GM12878 (cell line): ENCODE measurements around the gene SUPT3H. TPM values are rescaled to one million over a fixed set of nuclear protein-coding genes. Genes with fewer than 3 reads are reported as not detected.

Experiments
- ATAC-seq: fragments of 200-7000 bp; cut with Tn5 transposase; 3 replicates; pipeline ENCODE4 v1.9.1; 2020; ENCODE audit warnings: mild to moderate bottlenecking, moderate library complexity
- BruUV-seq: library from RNA; stranded (reverse); fragments of 400-500 nt; replicated peaks from 2 replicates; lab custom pipeline; 2021; lab: Mats Ljungman, UMichigan
- CTCF ChIA-PET: fragments of 300-600 bp; sonication (Branson Sonifier 250); formaldehyde crosslinking; extraction: SDS; loops from one replicate; lab custom pipeline; 2021; ENCODE audit warnings: inconsistent platforms; lab: Yijun Ruan, JAX
- POLR2A ChIA-PET: fragments of 350-600 bp; formaldehyde crosslinking; extraction: SDS; loops from one replicate; lab custom pipeline; 2021; ENCODE audit warnings: inconsistent platforms; lab: Charles Lee
- RAD21 ChIA-PET: fragments of 300-600 bp; sonication (Branson Sonifier 250); formaldehyde crosslinking; loops from one replicate; lab custom pipeline; 2023; ENCODE audit warnings: antibody characterized with exemption; ENCODE audit not compliant: unreplicated experiment; lab: Charles Lee
- SMC1A ChIA-PET: fragments of 300-600 bp; sonication (Branson Sonifier 250); formaldehyde crosslinking; loops from one replicate; lab custom pipeline; 2023; ENCODE audit not compliant: unreplicated experiment, uncharacterized antibody; lab: Charles Lee
- DNase-seq: peaks from one replicate; pipeline ENCODE4 v3.0.0-alpha.2; 2011; ENCODE audit warnings: low read depth, low spot score
- FAIRE-seq: peaks from 3 replicates; lab custom pipeline; 2011; peaks lifted over from hg19 to GRCh38; lab: Jason Lieb, UNC
- H2AFZ ChIP-seq: 2 replicates; pipeline ENCODE4 v1.6.0; 2011; ENCODE audit warnings: low read depth, low read length, control low read depth; ENCODE audit not compliant: control insufficient read depth
- H3K27ac ChIP-seq: 2 replicates; pipeline ENCODE4 v1.5.1; 2011; ENCODE audit warnings: control low read depth; ENCODE audit not compliant: control insufficient read depth, insufficient read depth
- H3K27me3 ChIP-seq, 2 experiments: replicated peaks in 1 of 2; 2 replicates each; pipeline versions ENCODE4 v1.6.0 to v1.6.1; 2011; ENCODE audit warnings: low read length in 1 of 2; ENCODE audit not compliant: control insufficient read depth in 2 of 2, insufficient read depth in 2 of 2
- H3K36me3 ChIP-seq, 2 experiments: 2 replicates each; pipeline ENCODE4 v1.5.1; 2011; ENCODE audit warnings: low read length in 1 of 2; ENCODE audit not compliant: control insufficient read depth in 2 of 2, insufficient read depth in 2 of 2
- H3K4me1 ChIP-seq: 2 replicates; pipeline ENCODE4 v1.6.1; 2011; ENCODE audit warnings: mild to moderate bottlenecking, low read length, moderate library complexity, mixed read lengths; ENCODE audit not compliant: control insufficient read depth, insufficient read depth
- H3K4me2 ChIP-seq: 2 replicates; pipeline ENCODE4 v1.6.0; 2011; ENCODE audit warnings: control low read depth; ENCODE audit not compliant: control insufficient read depth, insufficient read depth
- H3K4me3 ChIP-seq: fragments of 200-600 bp; sonication (generic); 2 replicates; pipeline ENCODE4 v1.5.1; 2016
- H3K79me2 ChIP-seq: 2 replicates; pipeline ENCODE4 v1.6.0; 2011; ENCODE audit warnings: low read length; ENCODE audit not compliant: control insufficient read depth, insufficient read depth
- H3K9ac ChIP-seq: 2 replicates; pipeline ENCODE4 v1.8.0; 2011; ENCODE audit warnings: low read length, control low read depth, mixed read lengths; ENCODE audit not compliant: control insufficient read depth, insufficient read depth
- H3K9me3 ChIP-seq: replicated peaks from 3 replicates; pipeline ENCODE4 v1.5.1; 2011; ENCODE audit warnings: mild to moderate bottlenecking, low read length; ENCODE audit not compliant: control insufficient read depth, insufficient read depth
- H4K20me1 ChIP-seq: 2 replicates; pipeline ENCODE4 v1.6.0; 2011; ENCODE audit not compliant: control insufficient read depth, insufficient read depth
- BCL3 ChIP-seq: IDR thresholded peaks from 2 replicates; pipeline ENCODE4 v1.6.1; 2011; ENCODE audit warnings: borderline replicate concordance, low read depth, mild to moderate bottlenecking, moderate library complexity, low read length; ENCODE audit not compliant: insufficient read depth, poor library complexity, severe bottlenecking
- CREM ChIP-seq: IDR thresholded peaks from 2 replicates; pipeline ENCODE4 v1.6.1; 2014; ENCODE audit warnings: antibody characterized with exemption, low read depth
- EED ChIP-seq: sonication (generic); IDR thresholded peaks from 2 replicates; pipeline ENCODE4 v1.6.1; 2016; ENCODE audit warnings: antibody characterized with exemption, low read depth
- EP300 ChIP-seq, 2 experiments: fragments of 150-350 bp in 1 of 2; IDR thresholded peaks; 2 replicates each; pipeline ENCODE4 v1.6.1; 2011 to 2012; ENCODE audit warnings: low read depth in 2 of 2, low read length in 2 of 2, borderline replicate concordance in 1 of 2, improper control_type of control experiment in 1 of 2, inconsistent platforms in 1 of 2; ENCODE audit not compliant: control insufficient read depth in 1 of 2
- FOXM1 ChIP-seq: IDR thresholded peaks from 2 replicates; pipeline ENCODE4 v1.6.1; 2012; ENCODE audit warnings: low read depth, mild to moderate bottlenecking, inconsistent platforms, low read length, moderate library complexity
- HCFC1 ChIP-seq: fragments of 150-350 bp; IDR thresholded peaks from 2 replicates; pipeline ENCODE4 v1.6.1; 2014; ENCODE audit warnings: low read length
- MLLT1 ChIP-seq: fragments of 450-650 bp; IDR thresholded peaks from 2 replicates; pipeline ENCODE4 v1.6.1; 2016; ENCODE audit warnings: mild to moderate bottlenecking
- MYB ChIP-seq: fragments of 150-350 bp; IDR thresholded peaks from 2 replicates; pipeline ENCODE4 v1.6.1; 2014; ENCODE audit warnings: mild to moderate bottlenecking, low read depth, low read length, borderline replicate concordance
- NBN ChIP-seq: fragments of 450-650 bp; IDR thresholded peaks from 2 replicates; pipeline ENCODE4 v1.6.1; 2016
- PML ChIP-seq: IDR thresholded peaks from 2 replicates; pipeline ENCODE4 v1.6.1; 2012; ENCODE audit warnings: low read length, inconsistent platforms
- RUNX3 ChIP-seq: IDR thresholded peaks from 2 replicates; pipeline ENCODE4 v1.6.1; 2012; ENCODE audit warnings: low read length, inconsistent platforms
- SIX5 ChIP-seq: IDR thresholded peaks from 2 replicates; pipeline ENCODE4 v1.6.1; 2011; ENCODE audit warnings: mild to moderate bottlenecking, low read depth, low read length, moderate library complexity; ENCODE audit not compliant: severe bottlenecking
- TAF1 ChIP-seq: IDR thresholded peaks from 2 replicates; pipeline ENCODE4 v1.6.1; 2011; ENCODE audit warnings: mild to moderate bottlenecking, low read depth, low read length, borderline replicate concordance
- TCF7 ChIP-seq: IDR thresholded peaks from 2 replicates; pipeline ENCODE4 v1.6.1; 2014; ENCODE audit warnings: antibody characterized with exemption, borderline replicate concordance
- YY1 ChIP-seq: IDR thresholded peaks from 2 replicates; pipeline ENCODE4 v1.6.1; 2011; ENCODE audit warnings: low read depth, mild to moderate bottlenecking, low read length
- ZBED1 ChIP-seq: IDR thresholded peaks from 2 replicates; pipeline ENCODE4 v1.6.1; 2016; ENCODE audit warnings: borderline replicate concordance
- WGBS: methylation state at CpG from one replicate; pipeline ENCODE4 v1.1.6; 2016; ENCODE audit warnings: low lambda C conversion rate; ENCODE audit not compliant: insufficient replicate concordance, insufficient coverage; ENCODE audit errors: missing lambda C conversion rate; 5-methylcytosine and 5-hydroxymethylcytosine counted together
- in situ Hi-C: fragments of 300-500 bp; cut with MboI; formaldehyde crosslinking; loops from 9 replicates; pipeline ENCODE4 v1.14.3; 2018; ENCODE audit warnings: mixed read lengths
- intact Hi-C: fragments of 100-400 bp; cut with micrococcal nuclease; formaldehyde crosslinking; loops from one replicate; pipeline ENCODE4 v1.14.2; 2022; ENCODE audit not compliant: unreplicated experiment
- polyA plus RNA-seq, 11 experiments: library from polyadenylated mRNA; depleted of rRNA in 4 of 11; unstranded in 6 of 11; stranded (reverse) in 5 of 11; fragments of >200 nt; fragmentation: Nextera tagmentation in 4 of 11; fragmentation: Illumina TruSeq in 1 of 11; extraction: Ambion mirVana in 4 of 11; extraction: Trizol in 1 of 11; gene quantifications; 1 replicate in 1 of 11; 2 replicates in 10 of 11; pipeline versions ENCODE4 v1.2.1 to v1.2.3, GENCODE V29; 2011 to 2016; ENCODE audit warnings: inconsistent platforms in 2 of 11, missing spikeins in 2 of 11, low read depth in 1 of 11
- total RNA-seq, 4 experiments: library from RNA; depleted of rRNA in 3 of 4; stranded (reverse); fragments of >200 nt in 3 of 4; fragmentation: Illumina TruSeq in 1 of 4; extraction: Trizol in 1 of 4; gene quantifications; 2 replicates each; pipeline versions ENCODE4 v1.2.1 to v1.2.3, GENCODE V29; 2013 to 2021
- TF ChIP-seq, protein P1 (sequence below): IDR thresholded peaks from 2 replicates; pipeline ENCODE4 v1.6.1; 2012; ENCODE audit warnings: low read depth, low read length, improper control_type of control experiment

SUPT3H gene
- total and polyA plus RNA-seq, 10 of the 15 experiments (the other 5 are each of a cell fraction or from before 2014, with no cell fraction given): 0.51 to 3.7 (median 2.0) TPM

- Histone ChIP-seq H3K27ac (no peak overlapping the region), H3K79me2 (no peaks in the 10 kb centered on the region), H2AFZ (no peak overlapping the region), H3K9me3 (no peaks in the 10 kb centered on the region), H3K27me3 (no peaks in the 10 kb centered on the region), H3K36me3 (no peaks in the 10 kb centered on the region), H3K9ac (no peak overlapping the region), H3K4me3 (no peak overlapping the region), H4K20me1 (no peaks in the 10 kb centered on the region), H3K4me1 (no peaks in the 10 kb centered on the region), H3K4me2 (no peak overlapping the region)
- FAIRE-seq: no peak
- SMC1A ChIA-PET: no interaction called here
- POLR2A ChIA-PET: no interaction called here
- DNase-seq: no peak
- intact Hi-C loops: no loop called here
- RAD21 ChIA-PET: no interaction called here
- BruUV-seq: no TSS peak
- in situ Hi-C loops: no loop called here
- TF ChIP-seq EED (no peak), BCL3 (no peak), MYB (no peak), SIX5 (no peak), RUNX3 (no peak), YY1 (no peak), MLLT1 (no peak), ZBED1 (no peak), HCFC1 (no peak), EP300 (IDR thresholded peaks at IDR 0.05; ENCODE audit: borderline replicate concordance in 1 of 2, control insufficient read depth in 1 of 2, low read depth in 2 of 2, low read length in 2 of 2) (no peak), TCF7 (no peak), TAF1 (no peak), PML (no peak), NBN (no peak), CREM (no peak), FOXM1 (no peak)
- TF ChIP-seq, protein P1, sequence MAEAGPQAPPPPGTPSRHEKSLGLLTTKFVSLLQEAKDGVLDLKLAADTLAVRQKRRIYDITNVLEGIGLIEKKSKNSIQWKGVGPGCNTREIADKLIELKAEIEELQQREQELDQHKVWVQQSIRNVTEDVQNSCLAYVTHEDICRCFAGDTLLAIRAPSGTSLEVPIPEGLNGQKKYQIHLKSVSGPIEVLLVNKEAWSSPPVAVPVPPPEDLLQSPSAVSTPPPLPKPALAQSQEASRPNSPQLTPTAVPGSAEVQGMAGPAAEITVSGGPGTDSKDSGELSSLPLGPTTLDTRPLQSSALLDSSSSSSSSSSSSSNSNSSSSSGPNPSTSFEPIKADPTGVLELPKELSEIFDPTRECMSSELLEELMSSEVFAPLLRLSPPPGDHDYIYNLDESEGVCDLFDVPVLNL: no peak
- ATAC-seq: no peak
- CTCF ChIA-PET: no interaction called here
- 73% methylated on average over 1 of the region's 1 CpG for WGBS
Observed at GRCh38 chr6:44851176-44851575, 526.6 kb downstream of the SUPT3H start.
